Measurements from ENCODE around the gene FSD1L. TPM values are rescaled to one million over a fixed set of nuclear protein-coding genes. Genes with fewer than 3 reads are reported as not detected.

The FSD1L gene
- total RNA-seq, 4 donors from 2014 or later = 10.1 to 24.3 (median 13.7) TPM

DNA sequence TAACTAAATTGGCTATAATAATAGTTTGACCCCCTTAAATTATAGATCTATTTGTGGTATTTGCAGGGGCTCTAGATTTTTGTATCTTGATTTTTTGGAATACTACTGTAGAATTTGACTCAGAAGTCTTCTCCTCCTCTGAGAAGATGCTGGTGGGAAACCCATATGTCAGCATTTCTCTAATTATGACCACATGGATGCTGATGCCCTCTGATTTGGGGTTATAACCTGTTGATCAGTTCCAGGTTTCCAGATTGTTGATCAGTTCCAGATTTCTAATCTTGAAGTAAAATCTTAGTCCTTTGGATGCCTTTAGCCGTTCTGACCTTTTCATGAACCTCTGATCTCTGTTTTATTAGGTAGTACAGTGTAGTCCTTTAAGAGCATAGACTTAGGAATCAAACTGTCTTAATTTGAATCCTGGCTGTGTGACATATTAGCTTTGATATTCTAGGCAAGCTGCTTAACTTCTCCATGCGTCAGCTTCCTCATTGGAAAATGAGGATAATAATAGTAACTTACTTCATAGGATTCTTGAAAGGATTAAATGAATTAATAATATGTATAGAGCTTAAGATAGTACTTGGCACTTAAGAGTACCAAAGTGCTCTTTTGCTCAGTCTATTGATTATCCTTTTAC is 8.1 kb downstream of the FSD1L start:
- no peak for TF ChIP-seq POLR2A (IDR thresholded peaks at IDR 0.05)
- TF ChIP-seq, protein P1, sequence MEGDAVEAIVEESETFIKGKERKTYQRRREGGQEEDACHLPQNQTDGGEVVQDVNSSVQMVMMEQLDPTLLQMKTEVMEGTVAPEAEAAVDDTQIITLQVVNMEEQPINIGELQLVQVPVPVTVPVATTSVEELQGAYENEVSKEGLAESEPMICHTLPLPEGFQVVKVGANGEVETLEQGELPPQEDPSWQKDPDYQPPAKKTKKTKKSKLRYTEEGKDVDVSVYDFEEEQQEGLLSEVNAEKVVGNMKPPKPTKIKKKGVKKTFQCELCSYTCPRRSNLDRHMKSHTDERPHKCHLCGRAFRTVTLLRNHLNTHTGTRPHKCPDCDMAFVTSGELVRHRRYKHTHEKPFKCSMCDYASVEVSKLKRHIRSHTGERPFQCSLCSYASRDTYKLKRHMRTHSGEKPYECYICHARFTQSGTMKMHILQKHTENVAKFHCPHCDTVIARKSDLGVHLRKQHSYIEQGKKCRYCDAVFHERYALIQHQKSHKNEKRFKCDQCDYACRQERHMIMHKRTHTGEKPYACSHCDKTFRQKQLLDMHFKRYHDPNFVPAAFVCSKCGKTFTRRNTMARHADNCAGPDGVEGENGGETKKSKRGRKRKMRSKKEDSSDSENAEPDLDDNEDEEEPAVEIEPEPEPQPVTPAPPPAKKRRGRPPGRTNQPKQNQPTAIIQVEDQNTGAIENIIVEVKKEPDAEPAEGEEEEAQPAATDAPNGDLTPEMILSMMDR (IDR thresholded peaks at IDR 0.05) = no peak
- Histone ChIP-seq H3K27ac (no peak overlapping the region), H3K27me3 (no peaks in the 10 kb centered on the region), H3K36me3 (peaks cover 0 to 10% (median 0%) of the 10 kb centered on the region in 3 donors), H3K9me3 (peaks cover 0 to 4% (median 0%) of the 10 kb centered on the region in 4 donors), H3K4me1 (no peaks in the 10 kb centered on the region), H3K4me3 (no peak overlapping the region)
- no peak for DNase-seq

DNA sequence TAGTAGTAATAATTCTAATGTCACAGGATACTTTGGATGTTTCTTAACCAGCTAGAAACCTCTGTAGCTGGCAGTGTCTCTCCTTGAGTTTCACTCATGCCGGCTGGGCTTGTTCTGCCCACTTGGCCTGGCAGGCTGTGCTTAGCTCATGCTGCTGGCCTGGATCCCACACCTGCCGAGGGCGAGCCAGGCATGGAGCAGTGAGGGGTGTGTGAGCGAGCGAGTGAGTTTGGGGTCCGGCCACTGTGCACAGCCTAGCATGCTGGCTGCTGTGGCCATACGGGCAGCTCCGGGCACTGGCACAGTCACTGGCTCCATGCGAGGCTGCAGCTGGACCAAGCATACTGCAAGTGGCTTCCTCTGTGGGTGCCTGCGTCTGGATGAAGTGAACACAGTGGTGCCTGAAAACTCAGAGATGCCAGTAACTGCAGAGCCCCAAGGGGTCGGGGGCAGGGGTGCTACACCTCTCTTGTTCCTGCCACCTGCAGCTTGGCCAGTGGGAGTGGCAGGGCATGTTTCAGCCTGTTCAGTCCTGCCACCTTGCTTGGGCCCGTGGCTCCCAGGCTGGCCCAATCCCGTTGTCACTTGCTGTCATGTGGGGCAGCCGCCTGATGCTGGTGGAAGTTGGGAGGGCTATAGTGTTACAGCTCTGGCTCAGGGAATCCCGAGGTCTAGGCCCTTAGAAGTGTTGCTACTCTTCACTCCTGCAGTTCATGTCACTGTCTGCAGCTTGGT is 9.9 kb downstream of the FSD1L start:
- TF ChIP-seq, protein P1 (IDR thresholded peaks at IDR 0.05) = no peak
- no peak for TF ChIP-seq POLR2A (IDR thresholded peaks at IDR 0.05)
- H3K9me3 ChIP-seq = peaks cover 0 to 4% (median 0%) of the 10 kb centered on the region in 4 donors
- no peaks in the 10 kb centered on the region for H3K4me1 ChIP-seq
- H3K27me3 ChIP-seq = no peaks in the 10 kb centered on the region
- DNase-seq = no peak
- H3K27ac ChIP-seq = no peak overlapping the region
- no peak overlapping the region for H3K4me3 ChIP-seq
- H3K36me3 ChIP-seq = peaks cover 0 to 10% (median 0%) of the 10 kb centered on the region in 3 donors

DNA sequence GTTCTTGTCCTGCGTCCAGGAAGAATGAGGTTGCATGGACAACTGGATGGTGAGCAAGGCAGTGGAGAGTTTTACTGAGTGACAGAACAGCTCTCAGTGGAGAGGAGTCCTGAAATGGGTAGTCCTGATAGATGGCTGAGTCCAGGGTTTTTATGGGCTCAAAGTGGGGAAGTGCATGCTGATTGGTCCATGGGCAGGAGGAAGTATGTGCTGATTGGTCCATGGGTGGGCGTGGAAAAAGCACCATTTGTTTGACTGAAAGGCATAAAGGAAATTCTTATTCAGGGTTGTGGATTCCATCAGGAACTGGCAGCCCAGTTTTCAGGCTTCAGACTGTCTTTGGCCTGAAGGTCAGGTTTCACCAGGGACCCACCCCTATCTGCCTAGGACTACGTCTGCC is 10.6 kb downstream of the FSD1L start:
- TF ChIP-seq POLR2A (IDR thresholded peaks at IDR 0.05) = no peak
- TF ChIP-seq, protein P1 (IDR thresholded peaks at IDR 0.05) = no peak

DNA sequence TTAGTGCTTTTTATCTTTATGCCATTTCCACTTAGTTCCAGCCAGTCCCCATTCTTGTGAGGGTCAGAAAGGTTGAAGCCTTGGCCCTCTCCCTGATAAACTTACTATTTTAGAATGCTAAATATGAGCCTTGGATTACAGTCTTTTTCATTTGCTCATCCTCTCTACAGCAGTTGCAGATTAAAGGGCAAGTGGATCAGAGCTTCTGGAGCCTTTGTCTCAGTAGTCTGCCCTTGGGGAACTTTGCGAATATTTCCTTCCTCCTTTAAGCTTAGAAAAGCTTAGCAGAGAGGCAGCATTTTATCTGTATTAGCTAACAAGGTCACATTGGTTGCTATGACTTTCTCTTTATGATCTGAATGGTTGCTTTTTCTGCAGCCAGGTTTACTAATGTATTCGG is 11.5 kb downstream of the FSD1L start:
- H3K27ac ChIP-seq = no peak overlapping the region
- no peak overlapping the region for H3K4me3 ChIP-seq
- H3K4me1 ChIP-seq = no peaks in the 10 kb centered on the region
- H3K9me3 ChIP-seq = peaks cover 0 to 4% (median 0%) of the 10 kb centered on the region in 4 donors
- H3K27me3 ChIP-seq = no peaks in the 10 kb centered on the region
- peaks cover 0 to 10% (median 0%) of the 10 kb centered on the region in 3 donors for H3K36me3 ChIP-seq
- no peak for DNase-seq
- no peak for TF ChIP-seq POLR2A (IDR thresholded peaks at IDR 0.05)
- TF ChIP-seq, protein P1 (IDR thresholded peaks at IDR 0.05) = no peak

More for the DNA sequence above, 10.6 kb downstream of the FSD1L start:
- Histone ChIP-seq H3K4me3 (no peak overlapping the region), H3K9me3 (peaks cover 0 to 4% (median 0%) of the 10 kb centered on the region in 4 donors), H3K36me3 (peaks cover 0 to 10% (median 0%) of the 10 kb centered on the region in 3 donors), H3K27me3 (no peaks in the 10 kb centered on the region), H3K4me1 (no peaks in the 10 kb centered on the region), H3K27ac (no peak overlapping the region)
- no peak for DNase-seq

DNA sequence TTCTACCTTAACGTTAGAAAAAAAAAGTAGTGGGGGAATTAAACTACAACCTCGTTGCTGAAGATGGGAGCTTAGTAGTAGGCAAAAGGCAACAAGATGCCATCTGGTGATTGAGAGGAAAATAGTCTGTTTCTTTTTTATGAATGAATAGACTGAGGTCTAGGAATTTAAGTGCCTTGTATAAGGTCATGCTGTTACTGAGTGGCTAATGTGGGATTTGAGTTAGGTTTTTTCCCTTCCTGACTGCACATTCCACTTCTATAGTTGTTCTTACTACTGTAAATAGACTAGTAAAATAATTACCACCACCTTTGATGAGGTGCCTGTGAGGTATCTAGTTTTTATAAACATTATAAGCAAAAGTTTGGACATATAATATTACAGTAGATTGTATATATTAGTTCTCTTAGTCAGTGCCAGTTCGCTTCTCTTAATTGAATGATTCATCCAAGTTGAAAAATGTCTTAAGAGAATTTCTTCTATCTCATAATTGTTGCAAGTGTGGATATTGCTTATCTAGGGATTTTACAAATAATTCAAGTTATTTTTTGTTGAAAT is 19.1 kb downstream of the FSD1L start:
- Histone ChIP-seq H3K4me3 (no peak overlapping the region), H3K36me3 (peaks cover 0 to 27% (median 3%) of the 10 kb centered on the region in 3 donors), H3K27me3 (no peaks in the 10 kb centered on the region), H3K9me3 (no peaks in the 10 kb centered on the region), H3K27ac (no peak overlapping the region), H3K4me1 (no peaks in the 10 kb centered on the region)
- DNase-seq = no peak
- TF ChIP-seq, protein P1 (IDR thresholded peaks at IDR 0.05) = no peak
- TF ChIP-seq POLR2A (IDR thresholded peaks at IDR 0.05) = no peak

Data from Peyer's patch (tissue), 4 donors.